ENCODE results near the gene GCLC. TPM values are rescaled to one million over a fixed set of nuclear protein-coding genes. Genes with fewer than 3 reads are reported as not detected.

GCLC gene
- total RNA-seq, 1 donor from 2014 or later: 7.8 TPM

- DNase-seq (ENCODE audit: low read depth): no peak
These were observed 17.6 kb downstream of the GCLC start for GRCh38 chr6:53527249-53527765.

GRCh38 chr6:53526000-53526399, 18.9 kb downstream of the GCLC start:
- DNase-seq (ENCODE audit: low read depth): no peak

DNA sequence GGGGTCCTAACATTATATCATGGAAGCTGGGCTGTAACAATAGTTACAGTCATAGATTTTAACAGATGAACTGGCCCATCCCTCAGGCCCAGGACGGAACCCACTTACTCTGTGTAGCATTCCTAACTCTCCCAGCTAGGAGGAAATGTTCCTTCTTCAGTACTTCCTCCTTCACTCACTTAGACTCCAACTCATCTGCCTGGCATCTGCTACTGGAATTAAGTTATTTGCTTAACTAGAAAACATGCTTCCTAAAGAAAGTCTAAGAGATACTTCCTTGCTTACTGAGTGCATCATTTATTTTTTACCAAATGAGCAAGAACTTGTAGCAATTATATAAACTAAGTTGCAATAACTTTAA, 20.5 kb downstream of the GCLC start:
- DNase-seq (ENCODE audit: low read depth): peak; percentile 12

- DNase-seq (ENCODE audit: low read depth): no peak
These were observed 21.1 kb downstream of the GCLC start for GRCh38 chr6:53523511-53524454.

DNA sequence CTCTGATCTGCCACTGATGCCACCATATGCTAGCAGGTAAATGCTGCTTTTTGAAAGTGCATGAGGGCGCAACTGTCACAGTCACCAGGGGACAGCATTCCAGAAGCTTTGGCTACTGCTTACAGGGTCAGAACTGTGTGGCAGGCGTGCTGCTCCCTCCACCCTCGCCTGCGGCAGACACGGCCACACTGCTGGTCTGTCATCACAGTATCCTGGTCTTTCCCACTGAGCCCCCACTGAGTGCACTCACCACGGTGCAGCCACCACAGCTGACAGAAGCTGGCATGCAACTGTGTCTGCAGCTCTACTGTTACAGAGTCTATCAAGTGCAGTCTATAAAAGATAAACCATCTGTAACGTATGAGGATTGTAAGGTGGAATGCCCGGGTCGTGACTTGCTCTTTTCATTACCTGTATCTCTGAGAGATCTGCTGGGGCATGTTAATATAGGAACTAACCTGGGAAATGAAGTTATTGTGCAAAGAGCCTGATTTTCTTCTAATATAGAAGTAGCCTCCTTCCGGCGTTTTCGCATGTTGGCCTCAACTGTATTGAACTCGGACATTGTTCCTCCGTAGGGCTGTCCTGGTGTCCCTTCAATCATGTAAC, 24.5 kb downstream of the GCLC start:
- DNase-seq (ENCODE audit: low read depth): no peak

GRCh38 chr6:53518862-53519261, 26.0 kb downstream of the GCLC start:
- DNase-seq (ENCODE audit: low read depth): no peak

- DNase-seq (ENCODE audit: low read depth): no peak
These were observed 27.9 kb downstream of the GCLC start for GRCh38 chr6:53517021-53517420.

DNA sequence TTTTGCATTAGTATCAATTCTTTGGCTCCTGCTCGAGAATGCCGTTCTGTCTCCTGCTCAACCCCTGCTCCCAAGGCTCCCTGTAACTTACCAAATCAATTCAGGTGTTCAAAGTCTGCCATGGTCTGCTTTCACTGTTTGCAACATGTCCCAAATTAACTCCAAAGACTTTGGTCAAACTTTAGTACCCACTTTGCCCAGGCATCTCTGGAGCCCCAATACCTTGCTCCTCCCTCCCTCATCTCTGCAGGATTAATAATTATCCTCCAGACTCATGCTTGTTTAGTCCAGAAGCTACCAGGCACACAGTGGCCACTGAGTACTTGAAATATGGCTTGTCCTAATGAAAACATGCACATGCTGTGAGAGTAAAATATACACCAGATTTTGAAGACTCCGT, 30.2 kb downstream of the GCLC start:
- no peak for DNase-seq (ENCODE audit: low read depth)

DNA sequence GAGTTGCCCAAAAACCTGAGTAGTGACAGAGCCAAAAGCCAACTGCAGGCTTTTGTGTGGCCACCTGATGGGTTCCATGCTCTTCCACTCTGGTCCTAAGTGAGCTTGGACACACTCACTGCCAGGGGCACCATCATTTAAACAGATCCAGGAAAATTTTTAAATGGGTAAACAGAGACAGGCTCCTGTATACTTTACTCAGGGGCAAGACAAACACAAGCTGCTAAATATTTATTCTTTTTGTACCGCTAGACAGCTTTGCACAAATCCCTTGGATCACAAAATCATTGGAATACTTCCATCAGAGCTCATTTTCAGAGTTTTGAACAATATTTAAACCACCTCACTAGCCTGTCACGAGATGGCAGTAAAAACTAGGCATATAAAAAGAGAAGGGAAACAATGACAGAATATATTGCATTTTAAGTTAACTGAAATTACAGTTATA, 31.4 kb downstream of the GCLC start:
- DNase-seq (ENCODE audit: low read depth): no peak

GRCh38 chr6:53513056-53513455, 31.8 kb downstream of the GCLC start:
- DNase-seq (ENCODE audit: low read depth): no peak

- DNase-seq (ENCODE audit: low read depth): no peak
These were observed 32.3 kb downstream of the GCLC start for GRCh38 chr6:53512626-53513025.

- DNase-seq (ENCODE audit: low read depth): no peak
These were observed 34.2 kb downstream of the GCLC start for GRCh38 chr6:53510746-53511145.

DNA sequence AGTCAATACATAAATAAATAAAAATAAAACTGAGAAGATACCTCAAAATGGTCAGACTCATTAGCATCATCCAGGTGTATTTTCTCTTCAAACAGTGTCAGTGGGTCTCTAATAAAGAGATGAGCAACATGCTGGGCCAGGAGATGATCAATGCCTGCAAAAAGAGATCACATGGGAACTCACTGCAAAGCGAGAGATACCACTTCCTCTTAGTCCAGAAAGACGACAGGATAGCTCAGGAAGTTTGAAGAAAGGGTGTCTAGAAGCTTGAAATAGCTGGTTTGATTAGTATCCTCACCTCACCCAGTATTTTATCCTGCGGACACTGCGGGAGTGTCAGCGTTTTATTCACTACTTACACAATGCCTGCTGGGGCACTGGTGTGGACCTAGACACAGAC, 38.0 kb downstream of the GCLC start:
- no peak for DNase-seq (ENCODE audit: low read depth)

- no peak for DNase-seq (ENCODE audit: low read depth)
These were observed 40.4 kb downstream of the GCLC start for GRCh38 chr6:53504512-53504911.

GRCh38 chr6:53503060-53503459, 41.8 kb downstream of the GCLC start:
- no peak for DNase-seq (ENCODE audit: low read depth)

DNA sequence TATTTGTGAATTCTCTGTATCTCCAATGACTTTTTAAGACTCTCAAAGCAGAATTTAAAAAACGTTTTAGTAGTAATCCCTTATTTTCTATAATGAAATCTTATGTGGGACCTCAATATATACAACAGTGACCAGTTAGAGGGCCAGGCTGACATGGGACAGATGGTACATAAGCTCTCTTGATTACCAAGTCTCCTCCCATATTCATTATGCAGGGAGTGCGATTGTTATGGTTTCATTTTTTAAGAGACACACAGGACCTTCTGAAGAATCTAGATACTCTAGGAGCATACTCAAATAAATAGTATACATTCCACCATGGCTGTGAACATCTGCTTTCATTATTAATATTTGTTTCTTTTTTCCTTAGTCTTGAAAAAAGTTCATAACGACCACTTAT, 43.5 kb downstream of the GCLC start:
- no peak for DNase-seq (ENCODE audit: low read depth)

DNA sequence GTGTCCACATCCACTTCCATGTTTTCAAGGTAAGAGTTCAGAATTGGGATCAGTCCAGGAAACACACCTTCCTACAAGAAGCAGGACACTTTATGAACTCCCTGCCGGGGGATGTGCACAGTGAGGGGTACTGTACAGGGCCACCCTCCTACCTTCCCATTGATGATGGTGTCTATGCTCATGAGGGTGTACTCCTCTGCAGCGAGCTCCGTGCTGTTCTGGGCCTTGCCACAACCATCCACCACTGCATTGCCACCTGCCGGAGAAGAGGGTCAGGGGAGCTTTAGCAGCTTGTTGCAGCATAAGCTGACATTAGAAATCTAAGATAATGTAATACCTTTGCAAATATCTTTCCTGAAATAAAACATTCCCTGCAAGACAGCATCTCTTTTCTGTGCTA, 44.8 kb downstream of the GCLC start:
- DNase-seq (ENCODE audit: low read depth): no peak

DNA sequence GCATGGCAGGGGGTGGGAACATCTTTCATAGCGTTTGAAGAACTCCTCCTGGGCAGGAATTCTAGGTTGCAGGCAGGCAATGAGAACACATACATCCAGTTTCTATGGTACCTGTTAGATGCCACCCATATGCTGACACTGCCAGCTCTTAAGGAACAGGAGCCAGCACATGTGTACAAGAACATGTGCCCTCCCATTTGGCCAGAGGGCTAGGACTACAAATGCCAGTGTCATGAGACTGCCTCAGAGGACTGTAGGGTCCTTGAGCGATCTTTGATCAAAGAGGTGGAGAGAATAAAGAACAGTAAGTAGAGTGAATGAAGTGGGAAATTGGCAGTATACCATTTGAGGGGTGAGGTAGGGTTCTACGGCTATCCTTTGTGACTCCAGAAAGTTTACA, 45.8 kb downstream of the GCLC start:
- DNase-seq (ENCODE audit: low read depth): no peak

DNA sequence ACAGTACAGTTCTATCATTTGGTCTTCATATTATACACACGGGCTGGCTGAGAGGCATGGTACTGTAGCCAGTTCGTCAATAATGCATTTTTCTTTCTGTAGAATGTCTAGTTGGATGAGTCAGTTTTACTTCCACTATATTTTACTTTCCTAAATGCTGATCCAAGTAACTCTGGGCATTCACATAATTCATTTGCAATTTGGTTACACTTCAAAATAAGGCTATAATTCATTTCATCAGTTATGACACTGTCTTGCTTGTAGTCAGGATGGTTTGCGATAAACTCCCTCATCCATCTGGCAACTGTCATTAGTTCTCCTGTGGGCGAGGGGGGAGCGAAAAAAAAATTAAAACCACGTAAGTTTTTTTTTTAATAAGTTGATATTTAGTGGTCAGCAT, 46.3 kb downstream of the GCLC start:
- no peak for DNase-seq (ENCODE audit: low read depth)

DNA sequence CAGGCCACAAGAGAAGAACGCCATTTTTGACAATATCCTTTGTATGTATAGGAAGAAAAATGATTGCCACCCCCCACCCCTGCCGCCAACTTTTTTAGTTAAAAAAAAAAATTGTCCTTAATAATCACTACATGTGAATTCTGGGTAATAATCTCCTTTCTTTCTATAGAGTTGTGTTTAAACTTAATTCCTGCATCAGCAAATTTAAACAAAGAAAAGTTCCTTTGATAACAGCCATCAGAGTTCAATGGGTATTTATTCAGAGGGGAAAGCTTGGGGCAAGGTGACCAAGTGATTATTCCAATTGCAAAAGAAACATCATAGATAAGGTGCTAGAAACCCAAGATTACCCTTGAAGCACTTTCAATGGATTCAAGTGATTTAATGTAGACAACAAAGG, 47.0 kb downstream of the GCLC start:
- DNase-seq (ENCODE audit: low read depth): no peak

DNA sequence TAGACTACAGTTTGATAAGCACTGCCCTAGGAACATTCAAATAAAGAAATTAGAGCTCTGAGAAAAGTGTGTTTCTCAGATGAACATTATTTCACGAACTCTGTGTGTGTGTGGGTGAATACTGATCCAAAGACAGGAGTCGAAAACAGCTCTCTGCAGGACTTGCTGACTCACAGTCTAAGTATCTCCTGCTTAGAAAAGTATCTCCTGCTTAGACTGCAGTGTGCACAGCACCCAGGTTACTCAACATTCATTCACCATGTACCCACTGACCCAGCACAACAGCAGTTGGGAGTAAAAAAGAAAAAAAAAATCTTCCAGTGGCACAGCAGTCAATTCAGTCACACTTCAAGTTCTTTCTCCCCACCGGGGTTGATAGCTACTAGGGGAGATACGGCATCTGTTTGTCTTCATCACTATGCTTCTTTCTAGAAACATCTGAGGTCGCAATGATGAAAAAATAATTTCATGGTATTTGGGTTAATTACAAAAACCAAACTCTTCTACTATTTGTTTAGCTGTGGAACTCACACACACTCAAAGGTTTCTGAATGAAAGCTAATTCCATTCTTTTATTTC, 48.0 kb downstream of the GCLC start:
- peak; percentile 9 for DNase-seq (ENCODE audit: low read depth)

All from myocyte (in vitro differentiated cells).